ENCODE results near the gene ELP1.
"Not testable (repeated sequence)": the region's sequence is repeated elsewhere in the genome, so short reads cannot be mapped to it uniquely, and the experiment has no call there.

Gene ELP1

GRCh38 chr9:108933718-108934322 is at the start of gene ELP1:
ELP1 (minus strand) TSS chr9:108934124; CDS start chr9:108931146, 2,978 bp downstream.
- DNase-seq: peak; percentile 97

GRCh38 chr9:108980893-108981292 is 47.0 kb upstream of the ELP1 start:
- no peak for DNase-seq

GRCh38 chr9:108978205-108978604 is 44.3 kb upstream of the ELP1 start:
- DNase-seq: no peak

- DNase-seq: no peak
These were observed 40.0 kb upstream of the ELP1 start for GRCh38 chr9:108973895-108974294.

GRCh38 chr9:108972626-108973209 is 38.8 kb upstream of the ELP1 start:
- no peak for DNase-seq

- no peak for DNase-seq
These were observed 38.3 kb upstream of the ELP1 start for GRCh38 chr9:108972186-108972585.

GRCh38 chr9:108971392-108971791 is 37.5 kb upstream of the ELP1 start:
- DNase-seq: not testable (repeated sequence)

- no peak for DNase-seq
These were observed 34.0 kb upstream of the ELP1 start for GRCh38 chr9:108967916-108968315.

GRCh38 chr9:108963459-108964143 is 29.7 kb upstream of the ELP1 start:
- no peak for DNase-seq

- no peak for DNase-seq
These were observed 27.2 kb upstream of the ELP1 start for GRCh38 chr9:108961151-108961550.

- DNase-seq: no peak
These were observed 26.4 kb upstream of the ELP1 start for GRCh38 chr9:108960331-108960730.

GRCh38 chr9:108956631-108957026 is 22.7 kb upstream of the ELP1 start:
- no peak for DNase-seq

GRCh38 chr9:108956022-108956630 is 22.2 kb upstream of the ELP1 start:
- DNase-seq: no peak

GRCh38 chr9:108953983-108954574 is 20.2 kb upstream of the ELP1 start:
- no peak for DNase-seq

GRCh38 chr9:108951578-108951977 is 17.7 kb upstream of the ELP1 start:
- no peak for DNase-seq

GRCh38 chr9:108950168-108950567 is 16.2 kb upstream of the ELP1 start:
- DNase-seq: no peak

- DNase-seq: no peak
These were observed 6.1 kb upstream of the ELP1 start for GRCh38 chr9:108939975-108940374.

GRCh38 chr9:108937561-108938305 is 3.8 kb upstream of the ELP1 start:
- no peak for DNase-seq

GRCh38 chr9:108934323-108934893 is 484 bp upstream of the ELP1 start, which contains the start of gene ABITRAM:
ABITRAM (plus strand) TSS chr9:108934400; CDS start chr9:108934487, 87 bp downstream.
- DNase-seq: no peak

GRCh38 chr9:108933231-108933717 is 650 bp downstream of the ELP1 start:
- DNase-seq: no peak

GRCh38 chr9:108928386-108928785 is 5.5 kb downstream of the ELP1 start:
- no peak for DNase-seq

GRCh38 chr9:108924466-108924865 is 9.5 kb downstream of the ELP1 start:
- no peak for DNase-seq
